GM12878 (cell line): ENCODE measurements around the gene HDDC3. TPM values are rescaled to one million over a fixed set of nuclear protein-coding genes. Genes with fewer than 3 reads are reported as not detected.

ENCODE experiments used
- ATAC-seq: fragments of 200-7000 bp; cut with Tn5 transposase; 3 replicates; pipeline ENCODE4 v1.9.1; 2020; ENCODE audit warnings: mild to moderate bottlenecking, moderate library complexity
- BruUV-seq: library from RNA; stranded (reverse); fragments of 400-500 nt; replicated peaks from 2 replicates; lab custom pipeline; 2021; lab: Mats Ljungman, UMichigan
- CTCF ChIA-PET: fragments of 300-600 bp; sonication (Branson Sonifier 250); formaldehyde crosslinking; extraction: SDS; loops from one replicate; lab custom pipeline; 2021; ENCODE audit warnings: inconsistent platforms; lab: Yijun Ruan, JAX
- POLR2A ChIA-PET: fragments of 350-600 bp; formaldehyde crosslinking; extraction: SDS; loops from one replicate; lab custom pipeline; 2021; ENCODE audit warnings: inconsistent platforms; lab: Charles Lee
- RAD21 ChIA-PET: fragments of 300-600 bp; sonication (Branson Sonifier 250); formaldehyde crosslinking; loops from one replicate; lab custom pipeline; 2023; ENCODE audit warnings: antibody characterized with exemption; ENCODE audit not compliant: unreplicated experiment; lab: Charles Lee
- SMC1A ChIA-PET: fragments of 300-600 bp; sonication (Branson Sonifier 250); formaldehyde crosslinking; loops from one replicate; lab custom pipeline; 2023; ENCODE audit not compliant: unreplicated experiment, uncharacterized antibody; lab: Charles Lee
- DNase-seq: peaks from one replicate; pipeline ENCODE4 v3.0.0-alpha.2; 2011; ENCODE audit warnings: low read depth, low spot score
- FAIRE-seq: peaks from 3 replicates; lab custom pipeline; 2011; peaks lifted over from hg19 to GRCh38; lab: Jason Lieb, UNC
- H2AFZ ChIP-seq: 2 replicates; pipeline ENCODE4 v1.6.0; 2011; ENCODE audit warnings: low read depth, low read length, control low read depth; ENCODE audit not compliant: control insufficient read depth
- H3K27ac ChIP-seq: 2 replicates; pipeline ENCODE4 v1.5.1; 2011; ENCODE audit warnings: control low read depth; ENCODE audit not compliant: control insufficient read depth, insufficient read depth
- H3K27me3 ChIP-seq, 2 experiments: replicated peaks in 1 of 2; 2 replicates each; pipeline versions ENCODE4 v1.6.0 to v1.6.1; 2011; ENCODE audit warnings: low read length in 1 of 2; ENCODE audit not compliant: control insufficient read depth in 2 of 2, insufficient read depth in 2 of 2
- H3K36me3 ChIP-seq, 2 experiments: 2 replicates each; pipeline ENCODE4 v1.5.1; 2011; ENCODE audit warnings: low read length in 1 of 2; ENCODE audit not compliant: control insufficient read depth in 2 of 2, insufficient read depth in 2 of 2
- H3K4me1 ChIP-seq: 2 replicates; pipeline ENCODE4 v1.6.1; 2011; ENCODE audit warnings: mild to moderate bottlenecking, low read length, moderate library complexity, mixed read lengths; ENCODE audit not compliant: control insufficient read depth, insufficient read depth
- H3K4me2 ChIP-seq: 2 replicates; pipeline ENCODE4 v1.6.0; 2011; ENCODE audit warnings: control low read depth; ENCODE audit not compliant: control insufficient read depth, insufficient read depth
- H3K4me3 ChIP-seq: fragments of 200-600 bp; sonication (generic); 2 replicates; pipeline ENCODE4 v1.5.1; 2016
- H3K79me2 ChIP-seq: 2 replicates; pipeline ENCODE4 v1.6.0; 2011; ENCODE audit warnings: low read length; ENCODE audit not compliant: control insufficient read depth, insufficient read depth
- H3K9ac ChIP-seq: 2 replicates; pipeline ENCODE4 v1.8.0; 2011; ENCODE audit warnings: low read length, control low read depth, mixed read lengths; ENCODE audit not compliant: control insufficient read depth, insufficient read depth
- H3K9me3 ChIP-seq: replicated peaks from 3 replicates; pipeline ENCODE4 v1.5.1; 2011; ENCODE audit warnings: mild to moderate bottlenecking, low read length; ENCODE audit not compliant: control insufficient read depth, insufficient read depth
- H4K20me1 ChIP-seq: 2 replicates; pipeline ENCODE4 v1.6.0; 2011; ENCODE audit not compliant: control insufficient read depth, insufficient read depth
- BACH1 ChIP-seq: fragments of 450-650 bp; IDR thresholded peaks from 2 replicates; pipeline ENCODE4 v1.6.1; 2017; ENCODE audit warnings: mild to moderate bottlenecking, borderline replicate concordance
- CHD4 ChIP-seq: fragments of 200-600 bp; sonication (generic); IDR thresholded peaks from 2 replicates; pipeline ENCODE4 v1.6.1; 2016; ENCODE audit warnings: mild to moderate bottlenecking
- IRF4 ChIP-seq: IDR thresholded peaks from 2 replicates; pipeline ENCODE4 v1.6.1; 2011; ENCODE audit warnings: low read depth, low read length
- JUND ChIP-seq: IDR thresholded peaks from 2 replicates; pipeline ENCODE4 v1.6.1; 2012; ENCODE audit warnings: low read depth, mild to moderate bottlenecking, low read length, improper control_type of control experiment, moderate library complexity
- MYC ChIP-seq: IDR thresholded peaks from 2 replicates; pipeline ENCODE4 v1.6.1; 2011; ENCODE audit warnings: mild to moderate bottlenecking, low read length, moderate library complexity, inconsistent platforms; ENCODE audit not compliant: insufficient read depth, insufficient replicate concordance, insufficient read length, severe bottlenecking
- NKRF ChIP-seq: fragments of 450-650 bp; conservative IDR thresholded peaks from 2 replicates; pipeline ENCODE4 v1.6.1; 2017; ENCODE audit warnings: mild to moderate bottlenecking, moderate library complexity
- RUNX3 ChIP-seq: IDR thresholded peaks from 2 replicates; pipeline ENCODE4 v1.6.1; 2012; ENCODE audit warnings: low read length, inconsistent platforms
- SMAD1 ChIP-seq: fragments of 450-650 bp; IDR thresholded peaks from 2 replicates; pipeline ENCODE4 v1.6.1; 2018; ENCODE audit warnings: mild to moderate bottlenecking, low read depth; ENCODE audit not compliant: partially characterized antibody
- SMARCA5 ChIP-seq: fragments of 450-650 bp; IDR thresholded peaks from 2 replicates; pipeline ENCODE4 v1.6.1; 2017; ENCODE audit warnings: mild to moderate bottlenecking
- TAF1 ChIP-seq: IDR thresholded peaks from 2 replicates; pipeline ENCODE4 v1.6.1; 2011; ENCODE audit warnings: mild to moderate bottlenecking, low read depth, low read length, borderline replicate concordance
- whole genome bisulfite sequencing: methylation state at CpG from one replicate; pipeline ENCODE4 v1.1.6; 2016; ENCODE audit warnings: low lambda C conversion rate; ENCODE audit not compliant: insufficient replicate concordance, insufficient coverage; ENCODE audit errors: missing lambda C conversion rate; 5-methylcytosine and 5-hydroxymethylcytosine counted together
- in situ Hi-C: fragments of 300-500 bp; cut with MboI; formaldehyde crosslinking; loops from 9 replicates; pipeline ENCODE4 v1.14.3; 2018; ENCODE audit warnings: mixed read lengths
- intact Hi-C: fragments of 100-400 bp; cut with micrococcal nuclease; formaldehyde crosslinking; loops from one replicate; pipeline ENCODE4 v1.14.2; 2022; ENCODE audit not compliant: unreplicated experiment
- polyA plus RNA-seq, 11 experiments: library from polyadenylated mRNA; depleted of rRNA in 4 of 11; unstranded in 6 of 11; stranded (reverse) in 5 of 11; fragments of >200 nt; fragmentation: Nextera tagmentation in 4 of 11; fragmentation: Illumina TruSeq in 1 of 11; extraction: Ambion mirVana in 4 of 11; extraction: Trizol in 1 of 11; gene quantifications; 1 replicate in 1 of 11; 2 replicates in 10 of 11; pipeline versions ENCODE4 v1.2.1 to v1.2.3, GENCODE V29; 2011 to 2016; ENCODE audit warnings: inconsistent platforms in 2 of 11, missing spikeins in 2 of 11, low read depth in 1 of 11
- total RNA-seq, 4 experiments: library from RNA; depleted of rRNA in 3 of 4; stranded (reverse); fragments of >200 nt in 3 of 4; fragmentation: Illumina TruSeq in 1 of 4; extraction: Trizol in 1 of 4; gene quantifications; 2 replicates each; pipeline versions ENCODE4 v1.2.1 to v1.2.3, GENCODE V29; 2013 to 2021
- TF ChIP-seq, protein P1 (sequence below): fragments of 450-650 bp; IDR thresholded peaks from 2 replicates; pipeline ENCODE4 v1.6.1; 2016; ENCODE audit warnings: mild to moderate bottlenecking
- TF ChIP-seq, protein P2 (sequence below): fragments of 450-650 bp; IDR thresholded peaks from 2 replicates; pipeline ENCODE4 v1.6.1; 2017; ENCODE audit warnings: mild to moderate bottlenecking, moderate library complexity

Gene HDDC3
- total and polyA plus RNA-seq, 10 of the 15 experiments (the other 5 are each of a cell fraction or from before 2014, with no cell fraction given) = 5.6 to 39.5 (median 23.0) TPM

GRCh38 chr15:90895571-90896117, 36.7 kb downstream of the HDDC3 start:
- RAD21 ChIA-PET = interaction anchor here (0.6 to 5.0 kb wide), 5 partner anchors 10 to 248 kb away, joined by 3 to 58 read pairs (median 7); partner anchors contain the start of genes HDDC3 and UNC45A
- peaks cover 17% of the 10 kb centered on the region for H3K4me1 ChIP-seq
- H2AFZ ChIP-seq = no peak overlapping the region
- DNase-seq = no peak
- H3K79me2 ChIP-seq = no peaks in the 10 kb centered on the region
- in situ Hi-C loops (no loop called here), intact Hi-C loops (no loop called here)
- no peak overlapping the region for H3K4me3 ChIP-seq
- TF ChIP-seq, protein P1, sequence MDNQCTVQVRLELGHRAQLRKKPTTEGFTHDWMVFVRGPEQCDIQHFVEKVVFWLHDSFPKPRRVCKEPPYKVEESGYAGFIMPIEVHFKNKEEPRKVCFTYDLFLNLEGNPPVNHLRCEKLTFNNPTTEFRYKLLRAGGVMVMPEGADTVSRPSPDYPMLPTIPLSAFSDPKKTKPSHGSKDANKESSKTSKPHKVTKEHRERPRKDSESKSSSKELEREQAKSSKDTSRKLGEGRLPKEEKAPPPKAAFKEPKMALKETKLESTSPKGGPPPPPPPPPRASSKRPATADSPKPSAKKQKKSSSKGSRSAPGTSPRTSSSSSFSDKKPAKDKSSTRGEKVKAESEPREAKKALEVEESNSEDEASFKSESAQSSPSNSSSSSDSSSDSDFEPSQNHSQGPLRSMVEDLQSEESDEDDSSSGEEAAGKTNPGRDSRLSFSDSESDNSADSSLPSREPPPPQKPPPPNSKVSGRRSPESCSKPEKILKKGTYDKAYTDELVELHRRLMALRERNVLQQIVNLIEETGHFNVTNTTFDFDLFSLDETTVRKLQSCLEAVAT = no peak
- TF ChIP-seq BACH1 = no peak
- TF ChIP-seq JUND = no peak
- TF ChIP-seq, protein P2, sequence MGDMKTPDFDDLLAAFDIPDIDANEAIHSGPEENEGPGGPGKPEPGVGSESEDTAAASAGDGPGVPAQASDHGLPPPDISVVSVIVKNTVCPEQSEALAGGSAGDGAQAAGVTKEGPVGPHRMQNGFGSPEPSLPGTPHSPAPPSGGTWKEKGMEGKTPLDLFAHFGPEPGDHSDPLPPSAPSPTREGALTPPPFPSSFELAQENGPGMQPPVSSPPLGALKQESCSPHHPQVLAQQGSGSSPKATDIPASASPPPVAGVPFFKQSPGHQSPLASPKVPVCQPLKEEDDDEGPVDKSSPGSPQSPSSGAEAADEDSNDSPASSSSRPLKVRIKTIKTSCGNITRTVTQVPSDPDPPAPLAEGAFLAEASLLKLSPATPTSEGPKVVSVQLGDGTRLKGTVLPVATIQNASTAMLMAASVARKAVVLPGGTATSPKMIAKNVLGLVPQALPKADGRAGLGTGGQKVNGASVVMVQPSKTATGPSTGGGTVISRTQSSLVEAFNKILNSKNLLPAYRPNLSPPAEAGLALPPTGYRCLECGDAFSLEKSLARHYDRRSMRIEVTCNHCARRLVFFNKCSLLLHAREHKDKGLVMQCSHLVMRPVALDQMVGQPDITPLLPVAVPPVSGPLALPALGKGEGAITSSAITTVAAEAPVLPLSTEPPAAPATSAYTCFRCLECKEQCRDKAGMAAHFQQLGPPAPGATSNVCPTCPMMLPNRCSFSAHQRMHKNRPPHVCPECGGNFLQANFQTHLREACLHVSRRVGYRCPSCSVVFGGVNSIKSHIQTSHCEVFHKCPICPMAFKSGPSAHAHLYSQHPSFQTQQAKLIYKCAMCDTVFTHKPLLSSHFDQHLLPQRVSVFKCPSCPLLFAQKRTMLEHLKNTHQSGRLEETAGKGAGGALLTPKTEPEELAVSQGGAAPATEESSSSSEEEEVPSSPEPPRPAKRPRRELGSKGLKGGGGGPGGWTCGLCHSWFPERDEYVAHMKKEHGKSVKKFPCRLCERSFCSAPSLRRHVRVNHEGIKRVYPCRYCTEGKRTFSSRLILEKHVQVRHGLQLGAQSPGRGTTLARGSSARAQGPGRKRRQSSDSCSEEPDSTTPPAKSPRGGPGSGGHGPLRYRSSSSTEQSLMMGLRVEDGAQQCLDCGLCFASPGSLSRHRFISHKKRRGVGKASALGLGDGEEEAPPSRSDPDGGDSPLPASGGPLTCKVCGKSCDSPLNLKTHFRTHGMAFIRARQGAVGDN = no peak
- no peak for TF ChIP-seq RUNX3
- TF ChIP-seq CHD4 = no peak
- TF ChIP-seq MYC = no peak
- TF ChIP-seq SMARCA5 = no peak
- no peak for TF ChIP-seq SMAD1
- TF ChIP-seq IRF4 = no peak
- no peak for TF ChIP-seq TAF1
- TF ChIP-seq NKRF = no peak
- TF ChIP-seq, all 136 proteins: peak for 0
- no peaks in the 10 kb centered on the region for H3K27me3 ChIP-seq
- H3K27ac ChIP-seq = no peak overlapping the region
- H3K36me3 ChIP-seq = no peaks in the 10 kb centered on the region; a peak in 2 of 4 replicates
- POLR2A ChIA-PET = interaction anchor here (5.4 kb wide), 1 partner anchor 35 kb away, joined by 29 read pairs; the partner anchor contains the start of gene HDDC3
- no peak overlapping the region for H3K9ac ChIP-seq
- no peaks in the 10 kb centered on the region for H3K9me3 ChIP-seq
- over 99% methylated on average over 10 of the region's 10 CpGs for WGBS
- SMC1A ChIA-PET = interaction anchor here (1.1 to 12.3 kb wide), 5 partner anchors 10 to 248 kb away, joined by 3 to 225 read pairs (median 4); partner anchors contain the start of genes HDDC3 and UNC45A
- no peak for FAIRE-seq
- no TSS peak for BruUV-seq
- no peak for ATAC-seq
- CTCF ChIA-PET = interaction anchor here (0.7 to 15.1 kb wide), 4 partner anchors 10 to 248 kb away, joined by 3 to 480 read pairs (median 18); partner anchors contain the start of genes BLM, HDDC3 and UNC45A
- no peaks in the 10 kb centered on the region for H4K20me1 ChIP-seq
- no peak overlapping the region for H3K4me2 ChIP-seq
